Tibial artery (tissue), 4 donors: ENCODE results near the gene CTIF.
A peak's percentile ranks its signal among the peaks of the same experiment; 100 is the strongest.
"Not testable (repeated sequence)": the region's sequence is repeated elsewhere in the genome, so short reads cannot be mapped to it uniquely, and the experiment has no call there.

Source experiments
- DNase-seq, 2 donors: peaks; one replicate each; pipeline ENCODE4 v3.0.0-alpha.2; 2019
- H3K27ac ChIP-seq, 2 donors: fragments of 200-600 bp; sonication (generic) in 1 of 2; 1 replicate in 1 of 2; 2 replicates in 1 of 2; pipeline ENCODE4 v1.5.1; 2018 to 2019; ENCODE audit warnings: mild to moderate bottlenecking in 1 of 2
- H3K27me3 ChIP-seq, 2 donors: fragments of 200-600 bp; sonication (generic) in 1 of 2; one replicate each; pipeline versions ENCODE4 v1.5.1 to v1.6.0; 2016 to 2019
- H3K36me3 ChIP-seq, 3 donors: fragments of 200-600 bp; sonication (generic) in 2 of 3; one replicate each; pipeline ENCODE4 v1.5.1; 2016 to 2019; ENCODE audit warnings: mild to moderate bottlenecking in 2 of 3
- H3K4me1 ChIP-seq, 4 donors: fragments of 200-600 bp; sonication (generic) in 2 of 4; 1 replicate in 3 of 4; 2 replicates in 1 of 4; pipeline ENCODE4 v1.5.1; 2016 to 2019
- H3K4me3 ChIP-seq, 2 donors: fragments of 200-600 bp; sonication (generic) in 1 of 2; 1 replicate in 1 of 2; 2 replicates in 1 of 2; pipeline ENCODE4 v1.5.1; 2018 to 2019; ENCODE audit warnings: mild to moderate bottlenecking in 2 of 2
- H3K9me3 ChIP-seq, 3 donors: fragments of 200-600 bp; sonication (generic) in 1 of 3; one replicate each; pipeline ENCODE4 v1.5.1; 2016 to 2019
- CTCF ChIP-seq, 2 experiments: fragments of 200-600 bp in 1 of 2; fragments of 450-650 bp in 1 of 2; IDR thresholded peaks; one replicate each; pipeline ENCODE4 v1.5.1; 2017 to 2019; ENCODE audit warnings: antibody characterized with exemption in 2 of 2, mild to moderate bottlenecking in 1 of 2, moderate library complexity in 1 of 2
- intact Hi-C: fragments of 100-400 bp; cut with DNase I; formaldehyde crosslinking; loops from one replicate; pipeline ENCODE4 v1.15.0; 2023; ENCODE audit warnings: low total_unique reads

Gene CTIF

GRCh38 chr18:48809365-48809764, 270.5 kb downstream of the CTIF start:
- Histone ChIP-seq H3K27ac (peak overlapping the region; percentile 85 to 87), H3K27me3 (no peaks in the 10 kb centered on the region), H3K36me3 (no peaks in the 10 kb centered on the region), H3K9me3 (no peaks in the 10 kb centered on the region), H3K4me3 (no peak overlapping the region), H3K4me1 (peaks cover 6 to 75% (median 42%) of the 10 kb centered on the region in 4 donors)
- intact Hi-C loops = no loop called here
- TF ChIP-seq CTCF (IDR thresholded peaks at IDR 0.05) = no peak
- no peak for DNase-seq

- H3K27ac ChIP-seq = peak overlapping the region; percentile 85 to 87
Observed at GRCh38 chr18:48810805-48811204, 272.0 kb downstream of the CTIF start.

GRCh38 chr18:48811401-48811800, 272.6 kb downstream of the CTIF start:
- Histone ChIP-seq H3K9me3 (no peaks in the 10 kb centered on the region), H3K4me3 (no peak overlapping the region), H3K27me3 (no peaks in the 10 kb centered on the region), H3K36me3 (no peaks in the 10 kb centered on the region), H3K4me1 (peaks cover 2 to 74% (median 38%) of the 10 kb centered on the region in 4 donors), H3K27ac (peak overlapping the region in 1 of 2 donors; percentile 85)
- DNase-seq = no peak
- TF ChIP-seq CTCF (IDR thresholded peaks at IDR 0.05) = no peak
- intact Hi-C loops = no loop called here

More at GRCh38 chr18:48810805-48811204, 272.0 kb downstream of the CTIF start:
- H3K9me3 ChIP-seq = no peaks in the 10 kb centered on the region
- intact Hi-C loops = no loop called here
- H3K4me1 ChIP-seq = peaks cover 6 to 75% (median 38%) of the 10 kb centered on the region in 4 donors
- DNase-seq = no peak
- no peaks in the 10 kb centered on the region for H3K27me3 ChIP-seq
- no peak for TF ChIP-seq CTCF (IDR thresholded peaks at IDR 0.05)
- H3K4me3 ChIP-seq = no peak overlapping the region
- H3K36me3 ChIP-seq = no peaks in the 10 kb centered on the region

GRCh38 chr18:48811977-48812451, 273.2 kb downstream of the CTIF start:
- H3K27ac ChIP-seq = peak overlapping the region in 1 of 2 donors; percentile 85
- H3K36me3 ChIP-seq, H3K27me3 ChIP-seq, intact Hi-C loops, H3K4me3 ChIP-seq, H3K9me3 ChIP-seq: not testable (repeated sequence)
- DNase-seq = peak; percentile 14 to 51
- peaks cover 0 to 67% (median 31%) of the 10 kb centered on the region in 4 donors for H3K4me1 ChIP-seq

- peaks cover 4 to 16% (median 15%) of the 10 kb centered on the region in 3 donors for H3K36me3 ChIP-seq
- H3K9me3 ChIP-seq = no peaks in the 10 kb centered on the region
- peaks cover 0 to 56% (median 26%) of the 10 kb centered on the region in 4 donors for H3K4me1 ChIP-seq
- no peaks in the 10 kb centered on the region for H3K27me3 ChIP-seq
- peak overlapping the region; percentile 29 to 68 for H3K27ac ChIP-seq
- no peak for TF ChIP-seq CTCF (IDR thresholded peaks at IDR 0.05)
- intact Hi-C loops = no loop called here
- no peak overlapping the region for H3K4me3 ChIP-seq
- peak; percentile 16 to 32 for DNase-seq
Observed at GRCh38 chr18:48813321-48813720, 274.5 kb downstream of the CTIF start.

- intact Hi-C loops = no loop called here
- Histone ChIP-seq H3K27ac (peak overlapping the region; percentile 29 to 68), H3K27me3 (no peaks in the 10 kb centered on the region), H3K9me3 (no peaks in the 10 kb centered on the region), H3K36me3 (peaks cover 7 to 21% (median 21%) of the 10 kb centered on the region in 3 donors), H3K4me3 (no peak overlapping the region), H3K4me1 (peaks cover 0 to 49% (median 24%) of the 10 kb centered on the region in 4 donors)
- TF ChIP-seq CTCF (IDR thresholded peaks at IDR 0.05) = no peak
- peak; percentile 52 for DNase-seq
Observed at GRCh38 chr18:48813833-48814489, 275.1 kb downstream of the CTIF start.
